Panc1 (cell line): ENCODE measurements around the gene LRRC36. TPM values are rescaled to one million over a fixed set of nuclear protein-coding genes. Genes with fewer than 3 reads are reported as not detected.
A peak's percentile ranks its signal among the peaks of the same experiment; 100 is the strongest.

Experiments used
- ATAC-seq: fragments of 200-7000 bp; cut with Tn5 transposase; 2 replicates; pipeline ENCODE4 v1.9.1; 2020; ENCODE audit warnings: mild to moderate bottlenecking, moderate library complexity
- BruUV-seq: library from RNA; stranded (reverse); fragments of 400-500 nt; replicated peaks from 2 replicates; lab custom pipeline; 2021; lab: Mats Ljungman, UMichigan
- CTCF ChIA-PET: fragments of 300-600 bp; sonication (Branson Sonifier 250); formaldehyde crosslinking; loops from one replicate; lab custom pipeline; 2022; ENCODE audit warnings: antibody characterized with exemption; lab: Charles Lee
- POLR2A ChIA-PET: fragments of 300-600 bp; sonication (Branson Sonifier 250); formaldehyde crosslinking; loops from one replicate; lab custom pipeline; 2022; ENCODE audit warnings: antibody characterized with exemption; lab: Charles Lee
- DNase-seq: peaks from one replicate; pipeline ENCODE4 v3.0.0-alpha.2; 2010; ENCODE audit warnings: low read depth, low spot score
- H3K27ac ChIP-seq: 2 replicates; pipeline ENCODE4 v1.5.1; 2011; ENCODE audit warnings: mild to moderate bottlenecking, low read length, inconsistent platforms
- H3K27me3 ChIP-seq: fragments of 200-500 bp; sonication (Bioruptor generic); 2 replicates; pipeline ENCODE4 v1.6.0; 2014; ENCODE audit warnings: low read length, inconsistent platforms; ENCODE audit not compliant: control insufficient read depth, insufficient read depth
- H3K36me3 ChIP-seq: fragments of 200-500 bp; sonication (Bioruptor generic); 2 replicates; pipeline ENCODE4 v1.5.1; 2014; ENCODE audit warnings: inconsistent platforms, mild to moderate bottlenecking, low read length, moderate library complexity; ENCODE audit not compliant: control insufficient read depth, insufficient read depth
- H3K4me1 ChIP-seq: 2 replicates; pipeline ENCODE4 v1.5.1; 2011; ENCODE audit warnings: inconsistent platforms, mild to moderate bottlenecking, low read length, moderate library complexity; ENCODE audit not compliant: control insufficient read depth, insufficient read depth
- H3K4me3 ChIP-seq, 2 experiments: 2 replicates each; pipeline ENCODE4 v1.5.1; 2011 to 2012; ENCODE audit warnings: low read depth in 2 of 2, low read length in 2 of 2, mild to moderate bottlenecking in 2 of 2, inconsistent platforms in 1 of 2, moderate library complexity in 1 of 2
- H3K9me3 ChIP-seq: fragments of 200-500 bp; sonication (Bioruptor generic); 2 replicates; pipeline ENCODE4 v1.5.1; 2014; ENCODE audit warnings: low read depth, mild to moderate bottlenecking, inconsistent platforms, low read length, moderate library complexity; ENCODE audit not compliant: control insufficient read depth, insufficient read depth
- POLR2AphosphoS5 ChIP-seq: IDR thresholded peaks from 2 replicates; pipeline ENCODE4 v1.6.1; 2012; ENCODE audit warnings: mild to moderate bottlenecking, low read depth, low read length, moderate library complexity
- SIN3A ChIP-seq: IDR thresholded peaks from 2 replicates; pipeline ENCODE4 v1.6.1; 2012; ENCODE audit warnings: low read depth, mild to moderate bottlenecking, low read length, moderate library complexity, borderline replicate concordance; ENCODE audit not compliant: insufficient read depth
- TCF7L2 ChIP-seq: IDR thresholded peaks from 2 replicates; pipeline ENCODE4 v1.6.1; 2011; ENCODE audit warnings: mild to moderate bottlenecking, low read depth, low read length, inconsistent platforms
- in situ Hi-C: cut with HindIII; loops from 2 replicates; pipeline ENCODE4 v1.10.0; 2016; ENCODE audit warnings: low sequenced_read_pairs, low pct_unique_long_range_greater_than_20kb
- intact Hi-C: fragments of 100-400 bp; cut with micrococcal nuclease; formaldehyde crosslinking; loops from one replicate; pipeline ENCODE4 v1.10.0; 2022; ENCODE audit not compliant: unreplicated experiment
- total RNA-seq: library from RNA; stranded (reverse); gene quantifications from one replicate; pipeline ENCODE4 v1.2.1, GENCODE V29; 2021; ENCODE audit not compliant: unreplicated experiment
- TF ChIP-seq, protein P1 (sequence below), 2 experiments: IDR thresholded peaks; 2 replicates each; pipeline ENCODE4 v1.6.1; 2011 to 2012; ENCODE audit warnings: low read depth in 2 of 2, control low read depth in 1 of 2, low read length in 1 of 2, mild to moderate bottlenecking in 1 of 2, moderate library complexity in 1 of 2; ENCODE audit not compliant: insufficient read depth in 1 of 2
- TF ChIP-seq, protein P2 (sequence below): fragments of 450-650 bp; IDR thresholded peaks from 2 replicates; pipeline ENCODE4 v1.5.1; 2017; ENCODE audit warnings: mild to moderate bottlenecking

The LRRC36 gene
- total RNA-seq, 1 experiment from 2014 or later, result 0.54 TPM

DNA sequence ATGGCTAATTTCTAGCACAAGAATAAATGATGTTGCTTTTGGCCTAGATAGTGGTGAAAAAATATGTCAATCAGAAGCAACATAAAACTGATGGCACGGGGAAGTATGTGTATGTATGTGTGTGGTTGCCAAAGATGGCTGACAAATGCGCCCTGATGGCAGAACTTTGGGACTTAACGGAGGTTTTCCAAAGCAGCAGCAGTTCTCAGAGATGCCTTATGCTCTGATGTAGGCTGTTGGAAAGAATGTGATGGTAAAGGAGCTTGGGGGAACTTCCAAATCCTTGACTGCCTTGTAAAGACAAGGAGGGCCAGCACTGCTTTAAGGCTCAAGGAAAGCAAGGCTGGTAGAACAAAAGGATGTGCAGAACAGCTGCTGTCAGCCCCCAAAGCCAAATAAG lies 16.1 kb upstream of the LRRC36 start:
- H3K27ac ChIP-seq, result no peak overlapping the region
- TF ChIP-seq, protein P1, sequence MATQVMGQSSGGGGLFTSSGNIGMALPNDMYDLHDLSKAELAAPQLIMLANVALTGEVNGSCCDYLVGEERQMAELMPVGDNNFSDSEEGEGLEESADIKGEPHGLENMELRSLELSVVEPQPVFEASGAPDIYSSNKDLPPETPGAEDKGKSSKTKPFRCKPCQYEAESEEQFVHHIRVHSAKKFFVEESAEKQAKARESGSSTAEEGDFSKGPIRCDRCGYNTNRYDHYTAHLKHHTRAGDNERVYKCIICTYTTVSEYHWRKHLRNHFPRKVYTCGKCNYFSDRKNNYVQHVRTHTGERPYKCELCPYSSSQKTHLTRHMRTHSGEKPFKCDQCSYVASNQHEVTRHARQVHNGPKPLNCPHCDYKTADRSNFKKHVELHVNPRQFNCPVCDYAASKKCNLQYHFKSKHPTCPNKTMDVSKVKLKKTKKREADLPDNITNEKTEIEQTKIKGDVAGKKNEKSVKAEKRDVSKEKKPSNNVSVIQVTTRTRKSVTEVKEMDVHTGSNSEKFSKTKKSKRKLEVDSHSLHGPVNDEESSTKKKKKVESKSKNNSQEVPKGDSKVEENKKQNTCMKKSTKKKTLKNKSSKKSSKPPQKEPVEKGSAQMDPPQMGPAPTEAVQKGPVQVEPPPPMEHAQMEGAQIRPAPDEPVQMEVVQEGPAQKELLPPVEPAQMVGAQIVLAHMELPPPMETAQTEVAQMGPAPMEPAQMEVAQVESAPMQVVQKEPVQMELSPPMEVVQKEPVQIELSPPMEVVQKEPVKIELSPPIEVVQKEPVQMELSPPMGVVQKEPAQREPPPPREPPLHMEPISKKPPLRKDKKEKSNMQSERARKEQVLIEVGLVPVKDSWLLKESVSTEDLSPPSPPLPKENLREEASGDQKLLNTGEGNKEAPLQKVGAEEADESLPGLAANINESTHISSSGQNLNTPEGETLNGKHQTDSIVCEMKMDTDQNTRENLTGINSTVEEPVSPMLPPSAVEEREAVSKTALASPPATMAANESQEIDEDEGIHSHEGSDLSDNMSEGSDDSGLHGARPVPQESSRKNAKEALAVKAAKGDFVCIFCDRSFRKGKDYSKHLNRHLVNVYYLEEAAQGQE (IDR thresholded peaks at IDR 0.05; ENCODE audit: insufficient read depth in 1 of 2, low read depth in 2 of 2, low read length in 1 of 2), result no peak
- TF ChIP-seq SIN3A, result no peak
- no peak for TF ChIP-seq TCF7L2
- TF ChIP-seq POLR2AphosphoS5, result no peak
- TF ChIP-seq, protein P2, sequence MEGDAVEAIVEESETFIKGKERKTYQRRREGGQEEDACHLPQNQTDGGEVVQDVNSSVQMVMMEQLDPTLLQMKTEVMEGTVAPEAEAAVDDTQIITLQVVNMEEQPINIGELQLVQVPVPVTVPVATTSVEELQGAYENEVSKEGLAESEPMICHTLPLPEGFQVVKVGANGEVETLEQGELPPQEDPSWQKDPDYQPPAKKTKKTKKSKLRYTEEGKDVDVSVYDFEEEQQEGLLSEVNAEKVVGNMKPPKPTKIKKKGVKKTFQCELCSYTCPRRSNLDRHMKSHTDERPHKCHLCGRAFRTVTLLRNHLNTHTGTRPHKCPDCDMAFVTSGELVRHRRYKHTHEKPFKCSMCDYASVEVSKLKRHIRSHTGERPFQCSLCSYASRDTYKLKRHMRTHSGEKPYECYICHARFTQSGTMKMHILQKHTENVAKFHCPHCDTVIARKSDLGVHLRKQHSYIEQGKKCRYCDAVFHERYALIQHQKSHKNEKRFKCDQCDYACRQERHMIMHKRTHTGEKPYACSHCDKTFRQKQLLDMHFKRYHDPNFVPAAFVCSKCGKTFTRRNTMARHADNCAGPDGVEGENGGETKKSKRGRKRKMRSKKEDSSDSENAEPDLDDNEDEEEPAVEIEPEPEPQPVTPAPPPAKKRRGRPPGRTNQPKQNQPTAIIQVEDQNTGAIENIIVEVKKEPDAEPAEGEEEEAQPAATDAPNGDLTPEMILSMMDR, result no peak

DNA sequence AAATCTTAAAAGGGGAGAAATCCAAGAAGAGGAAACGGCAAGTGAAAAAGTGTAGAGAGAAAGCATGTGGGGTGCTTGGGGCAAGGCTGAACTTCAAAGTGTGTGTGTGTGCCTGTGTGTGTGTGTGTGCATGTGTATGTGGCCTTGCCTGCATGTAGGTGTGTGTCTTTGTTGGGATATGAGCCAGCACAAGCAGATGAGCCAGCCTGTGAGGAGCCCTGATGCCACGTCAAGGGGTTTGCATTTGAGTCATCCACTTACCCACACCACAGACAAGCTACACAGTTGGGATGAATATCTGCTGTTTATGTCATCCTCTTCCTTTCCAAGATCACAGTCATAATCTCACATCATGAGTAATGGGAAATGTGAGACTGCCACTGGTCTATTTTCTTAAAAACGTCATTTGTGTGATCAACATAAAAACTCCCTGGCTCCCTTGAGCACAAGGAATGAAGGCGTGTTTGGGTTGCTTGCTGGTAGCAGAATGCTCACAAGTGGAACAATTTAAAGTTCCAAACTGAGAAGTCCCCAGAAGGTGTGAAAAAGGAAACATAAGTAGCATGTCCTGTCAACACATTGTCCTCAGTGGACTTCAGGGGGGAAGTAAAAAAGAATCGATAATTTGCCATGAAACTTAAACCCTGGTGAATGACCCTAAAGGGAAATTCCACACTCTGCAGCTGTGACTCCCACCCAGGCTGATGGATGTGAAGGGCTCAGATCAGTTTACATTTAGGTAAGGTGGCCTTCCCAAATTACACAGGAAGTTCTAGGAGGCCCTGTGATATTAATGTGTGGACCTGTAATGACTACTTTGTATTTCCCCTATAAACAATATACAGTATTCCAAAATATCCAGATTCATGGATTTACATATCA lies 14.8 kb upstream of the LRRC36 start:
- no peaks in the 10 kb centered on the region for H3K27me3 ChIP-seq
- ATAC-seq (peak; percentile 84), DNase-seq (peak; percentile 94)
- in situ Hi-C loops, result no loop called here
- TF ChIP-seq POLR2AphosphoS5 (no peak), TCF7L2 (no peak), SIN3A (no peak)
- TF ChIP-seq, protein P2, result no peak
- TF ChIP-seq, protein P1 (IDR thresholded peaks at IDR 0.05; ENCODE audit: insufficient read depth in 1 of 2, low read depth in 2 of 2, low read length in 1 of 2), result no peak
- H3K9me3 ChIP-seq, result no peaks in the 10 kb centered on the region
- no peaks in the 10 kb centered on the region for H3K36me3 ChIP-seq
- intact Hi-C loops, result no loop called here
- no peak overlapping the region for H3K27ac ChIP-seq
- no peak overlapping the region for H3K4me3 ChIP-seq
- ChIA-PET POLR2A (no interaction called here), CTCF (no interaction called here)
- no TSS peak for BruUV-seq
- H3K4me1 ChIP-seq, result no peaks in the 10 kb centered on the region

More for the DNA sequence above, 16.1 kb upstream of the LRRC36 start:
- BruUV-seq, result no TSS peak
- Histone ChIP-seq H3K4me1 (no peaks in the 10 kb centered on the region), H3K4me3 (no peak overlapping the region), H3K9me3 (no peaks in the 10 kb centered on the region), H3K27me3 (no peaks in the 10 kb centered on the region), H3K36me3 (no peaks in the 10 kb centered on the region)
- in situ Hi-C loops, result no loop called here
- no peak for DNase-seq
- POLR2A ChIA-PET, result no interaction called here
- intact Hi-C loops, result no loop called here
- ATAC-seq, result no peak
- CTCF ChIA-PET, result no interaction called here
